Inferior parietal cortex (tissue), 1 donor: ENCODE results near the gene FCAR.
"Not testable (repeated sequence)": the region's sequence is repeated elsewhere in the genome, so short reads cannot be mapped to it uniquely, and the experiment has no call there.

Experiments
- DNase-seq: peaks from one replicate; pipeline ENCODE4 v3.0.0-alpha.2; 2016; ENCODE audit errors: extremely low spot score

The FCAR gene

DNA sequence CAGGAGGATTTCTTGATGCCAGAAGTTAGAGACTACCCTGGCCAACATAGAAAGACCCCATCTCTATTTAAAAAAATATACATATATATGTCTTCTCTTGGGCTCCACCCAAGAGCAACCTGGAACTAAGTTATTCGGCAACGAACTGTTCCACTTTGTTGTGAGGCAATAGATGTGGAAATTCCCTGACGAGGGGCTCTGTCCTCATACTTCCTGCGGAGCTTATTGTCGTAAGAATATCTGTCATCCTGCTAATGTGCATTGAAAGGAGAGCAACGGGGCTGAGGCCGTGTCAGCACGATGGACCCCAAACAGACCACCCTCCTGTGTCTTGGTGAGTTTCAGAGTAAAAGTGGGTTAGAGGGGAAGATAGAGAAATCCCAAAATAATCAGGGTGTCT, at the start of gene FCAR:
TSS of gene FCAR (plus strand) at position 246 of the 400 bp plus-strand sequence. CDS start at position 301, 55 bp downstream.
- no peak for DNase-seq

DNA sequence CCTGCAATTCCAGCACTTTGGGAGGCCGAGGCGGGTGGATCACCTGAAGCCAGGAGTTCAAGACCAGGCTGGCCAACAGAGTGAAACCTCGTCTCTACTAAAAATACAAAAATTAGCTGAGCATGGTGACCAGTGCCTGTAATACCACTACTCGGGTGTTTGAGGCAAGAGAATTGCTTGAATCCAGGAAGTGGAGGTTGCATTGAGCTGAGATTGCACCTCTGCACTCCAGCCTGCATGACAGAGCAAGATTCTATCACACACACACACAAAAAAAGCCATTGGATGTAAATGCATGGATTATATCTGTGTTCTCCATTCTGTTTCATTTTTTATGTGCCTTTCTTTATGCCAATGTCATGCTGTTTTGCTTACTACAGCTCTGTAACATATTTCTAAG, 49.6 kb upstream of the FCAR start:
- not testable (repeated sequence) for DNase-seq

DNA sequence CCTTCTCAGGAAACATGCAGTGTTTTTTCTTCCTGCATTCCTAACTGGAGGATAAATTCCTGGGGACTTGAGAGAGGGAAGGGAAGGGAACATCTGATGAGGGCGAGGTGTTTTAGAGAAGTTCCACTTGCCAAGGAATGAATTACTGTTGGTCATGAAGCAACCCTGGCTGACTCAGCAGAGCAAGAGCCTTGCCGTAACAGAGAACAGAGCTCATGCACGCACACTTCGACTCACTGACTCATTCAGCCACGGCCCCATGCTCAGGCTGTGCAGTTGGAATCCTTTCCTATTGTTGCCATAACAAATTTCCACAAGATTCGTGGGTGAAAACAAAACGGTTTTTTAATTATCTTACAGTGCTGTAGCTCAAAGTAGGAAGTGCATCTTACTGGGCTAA, 48.7 kb upstream of the FCAR start:
- not testable (repeated sequence) for DNase-seq

DNA sequence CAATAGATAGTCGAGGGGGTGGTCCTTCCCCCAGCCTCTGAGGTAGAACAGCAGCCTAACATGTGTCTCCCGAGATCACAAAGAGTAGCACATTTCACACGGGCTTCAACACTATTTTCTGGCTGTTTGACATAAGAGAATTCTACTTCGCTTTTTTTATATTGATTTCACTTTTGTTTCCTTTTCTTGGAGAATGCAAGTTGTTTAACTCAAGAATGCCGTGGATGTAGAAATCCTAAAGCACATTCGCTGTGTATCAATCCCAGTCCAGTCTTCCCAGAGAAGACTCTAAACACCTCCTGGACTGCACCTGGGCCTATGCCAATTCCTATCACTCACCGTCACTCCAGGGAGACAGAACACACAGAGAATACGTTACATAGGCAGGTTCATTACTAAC, 46.0 kb upstream of the FCAR start:
- DNase-seq, result not testable (repeated sequence)

DNA sequence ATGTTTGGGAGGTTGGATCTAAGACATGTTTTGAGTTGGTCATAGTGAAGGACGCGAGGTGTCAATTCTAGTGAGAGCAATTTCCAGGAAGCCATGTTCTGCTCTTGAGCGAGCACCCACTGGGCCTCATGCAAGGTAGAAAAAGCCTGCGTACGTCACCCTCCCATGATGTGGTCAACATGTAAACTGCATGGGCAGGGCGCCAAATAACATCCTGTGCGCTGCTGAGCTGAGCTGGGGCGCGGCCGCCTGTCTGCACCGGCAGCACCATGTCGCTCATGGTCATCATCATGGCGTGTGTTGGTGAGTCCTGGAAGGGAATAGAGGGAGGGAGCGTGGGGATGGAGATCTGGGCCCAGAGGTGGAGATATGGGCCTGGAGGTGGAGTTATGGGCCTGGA, 41.5 kb upstream of the FCAR start, which contains the start of gene KIR2DS4:
TSS of gene KIR2DS4 (plus strand) at position 181 of the 400 bp plus-strand sequence.
- DNase-seq, result not testable (repeated sequence)

DNA sequence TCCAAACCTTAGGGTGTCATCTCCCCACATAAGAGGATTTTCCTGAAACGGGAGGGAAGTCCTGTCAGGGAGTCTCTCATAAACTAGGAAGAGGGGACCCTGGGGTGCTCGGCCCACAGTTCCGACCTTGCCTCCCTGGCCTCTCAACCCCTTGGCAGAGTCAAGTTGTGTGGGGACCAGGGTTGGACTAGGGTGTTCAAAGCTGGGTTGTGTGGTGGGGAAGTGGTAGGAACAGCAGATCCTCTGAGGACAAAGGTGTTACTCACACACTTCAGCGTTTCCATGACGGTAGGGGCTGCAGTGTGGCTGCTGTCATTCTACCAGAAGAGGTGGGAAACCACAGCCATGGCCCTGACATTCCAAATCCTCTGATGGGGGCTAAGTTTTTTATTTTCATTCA, 38.9 kb upstream of the FCAR start:
- DNase-seq, result not testable (repeated sequence)

DNA sequence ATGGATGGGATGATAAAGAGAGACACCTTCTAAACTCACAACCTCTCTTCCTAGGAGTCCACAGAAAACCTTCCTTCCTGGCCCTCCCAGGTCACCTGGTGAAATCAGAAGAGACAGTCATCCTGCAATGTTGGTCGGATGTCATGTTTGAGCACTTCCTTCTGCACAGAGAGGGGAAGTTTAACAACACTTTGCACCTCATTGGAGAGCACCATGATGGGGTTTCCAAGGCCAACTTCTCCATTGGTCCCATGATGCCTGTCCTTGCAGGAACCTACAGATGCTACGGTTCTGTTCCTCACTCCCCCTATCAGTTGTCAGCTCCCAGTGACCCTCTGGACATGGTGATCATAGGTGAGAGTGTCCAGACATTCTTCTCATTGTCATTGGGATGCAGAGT, 36.5 kb upstream of the FCAR start:
- DNase-seq, result not testable (repeated sequence)

DNA sequence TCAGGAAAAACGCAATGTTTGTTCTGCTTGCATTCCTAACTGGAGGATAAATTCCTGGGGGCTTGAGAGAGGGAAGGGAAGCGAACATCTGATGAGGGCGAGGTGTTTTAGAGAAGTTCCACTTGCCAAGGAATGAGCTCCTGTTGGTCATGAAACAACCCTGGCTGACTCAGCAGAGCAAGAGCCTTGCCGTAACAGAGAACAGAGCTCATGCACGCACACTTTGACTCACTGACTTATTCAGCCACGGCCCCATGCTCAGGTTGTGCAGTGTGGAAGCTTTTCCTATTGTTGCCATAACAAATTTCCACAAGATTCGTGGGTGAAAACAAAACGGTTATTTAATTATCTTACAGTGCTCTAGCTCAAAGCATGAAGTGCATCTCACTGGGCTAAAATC, 30.9 kb upstream of the FCAR start:
- DNase-seq, result not testable (repeated sequence)

DNA sequence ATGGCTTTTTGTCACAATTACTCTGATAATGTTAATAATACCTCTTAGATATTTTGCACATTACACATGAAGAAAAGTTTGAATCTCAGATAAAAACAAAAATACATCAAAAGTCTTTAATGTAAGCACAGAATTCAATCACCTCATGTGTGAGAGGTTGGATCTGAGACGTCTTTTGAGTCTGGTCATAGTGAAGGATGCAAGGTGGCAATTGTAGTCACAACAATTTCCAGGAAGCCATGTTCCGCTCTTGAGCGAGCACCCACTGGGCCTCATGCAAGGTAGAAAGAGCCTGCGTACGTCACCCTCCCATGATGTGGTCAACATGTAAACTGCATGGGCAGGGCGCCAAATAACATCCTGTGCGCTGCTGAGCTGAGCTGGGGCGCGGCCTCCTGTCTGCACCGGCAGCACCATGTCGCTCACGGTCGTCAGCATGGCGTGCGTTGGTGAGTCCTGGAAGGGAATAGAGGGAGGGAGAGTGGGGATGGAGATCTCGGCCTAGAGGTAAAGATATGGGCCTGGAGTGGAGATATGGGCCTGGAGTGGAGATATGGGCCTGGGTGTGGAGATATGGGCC, 23.9 kb upstream of the FCAR start, which contains the start of gene KIR3DL2:
TSS of gene KIR3DL2 (plus strand) at position 383 of the 580 bp plus-strand sequence. CDS start at position 416, 33 bp downstream.
- not testable (repeated sequence) for DNase-seq

DNA sequence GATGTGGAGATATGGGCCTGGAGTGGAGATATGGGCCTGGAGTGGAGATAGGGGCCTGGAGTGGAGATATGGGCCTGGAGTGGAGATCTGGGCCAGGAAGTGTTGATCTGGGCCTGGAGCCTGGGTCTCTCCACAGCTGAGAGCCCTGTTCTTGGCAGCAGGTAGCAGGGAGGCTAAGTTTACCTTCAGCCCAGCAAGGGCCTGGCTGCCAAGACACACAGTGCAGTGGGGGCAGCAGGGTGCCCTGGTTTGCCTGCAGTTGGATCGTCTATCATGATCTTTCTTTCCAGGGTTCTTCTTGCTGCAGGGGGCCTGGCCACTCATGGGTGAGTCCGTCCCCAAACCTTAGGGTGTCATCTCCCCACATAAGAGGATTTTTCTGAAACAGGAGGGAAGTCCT, 23.1 kb upstream of the FCAR start:
- DNase-seq, result no peak

DNA sequence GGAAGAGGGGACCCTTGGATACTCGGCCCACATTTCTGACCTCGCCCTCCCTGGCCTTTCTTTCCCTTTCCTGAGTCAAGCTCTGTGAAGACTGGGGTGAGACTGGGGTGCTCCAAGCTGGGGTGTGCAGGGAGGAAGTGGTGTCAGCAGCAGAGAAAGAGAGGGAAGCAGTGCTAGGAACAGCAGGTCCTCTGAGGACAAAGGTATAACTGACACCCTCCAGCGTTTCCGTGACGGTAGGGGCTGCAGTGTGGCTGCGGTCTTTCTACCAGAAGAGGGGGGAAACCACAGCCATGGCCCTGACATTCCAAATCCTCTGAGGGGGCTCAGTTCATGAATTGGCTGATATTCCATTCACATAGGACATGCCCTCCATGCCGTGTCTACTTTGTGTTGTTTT, 22.7 kb upstream of the FCAR start:
- no peak for DNase-seq

DNA sequence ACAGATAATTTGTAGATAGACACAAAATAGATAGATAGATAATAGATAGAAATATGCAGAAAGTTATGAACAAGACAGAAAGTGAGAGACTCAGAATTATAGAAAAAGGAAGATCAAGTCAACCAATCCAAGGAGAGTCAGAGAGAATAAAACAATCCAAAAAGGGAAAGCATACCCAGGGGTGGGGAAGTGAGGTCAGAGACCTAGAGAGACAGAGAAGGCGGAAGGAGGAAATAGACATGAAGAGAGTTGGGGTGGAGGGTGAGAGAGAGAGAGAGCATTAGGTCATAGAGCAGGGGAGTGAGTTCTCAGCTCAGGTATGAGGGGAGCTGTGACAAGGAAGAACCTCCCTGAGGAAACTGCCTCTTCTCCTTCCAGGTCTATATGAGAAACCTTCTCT, 18.8 kb upstream of the FCAR start:
- DNase-seq, result not testable (repeated sequence)

DNA sequence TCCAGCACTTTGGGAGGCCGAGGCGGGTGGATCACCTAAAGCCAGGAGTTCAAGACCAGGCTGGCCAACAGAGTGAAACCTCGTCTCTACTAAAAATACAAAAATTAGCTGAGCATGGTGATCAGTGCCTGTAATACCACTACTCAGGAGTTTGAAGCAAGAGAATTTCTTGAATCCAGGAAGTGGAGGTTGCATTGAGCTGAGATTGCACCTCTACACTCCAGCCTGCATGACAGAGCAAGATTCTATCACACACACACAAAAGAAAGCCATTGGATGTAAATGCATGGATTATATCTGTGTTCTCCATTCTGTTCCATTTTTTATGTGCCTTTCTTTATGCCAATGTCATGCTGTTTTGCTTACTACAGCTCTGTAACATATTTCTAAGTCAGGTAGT, 15.6 kb upstream of the FCAR start:
- not testable (repeated sequence) for DNase-seq

DNA sequence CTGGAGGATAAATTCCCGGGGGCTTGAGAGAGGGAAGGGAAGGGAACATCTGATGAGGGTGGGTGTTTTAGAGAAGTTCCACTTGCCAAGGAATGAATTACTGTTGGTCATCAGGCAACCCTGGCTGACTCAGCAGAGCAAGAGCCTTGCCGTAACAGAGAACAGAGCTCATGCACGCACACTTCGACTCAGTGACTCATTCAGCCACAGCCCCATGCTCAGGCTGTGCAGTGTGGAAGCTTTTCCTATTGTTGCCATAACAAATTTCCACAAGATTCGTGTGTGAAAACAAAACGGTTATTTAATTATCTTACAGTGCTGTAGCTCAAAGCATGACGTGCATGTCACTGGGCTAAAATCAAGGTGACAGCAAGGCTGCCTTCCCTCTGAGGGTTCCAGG, 14.6 kb upstream of the FCAR start:
- DNase-seq, result not testable (repeated sequence)

DNA sequence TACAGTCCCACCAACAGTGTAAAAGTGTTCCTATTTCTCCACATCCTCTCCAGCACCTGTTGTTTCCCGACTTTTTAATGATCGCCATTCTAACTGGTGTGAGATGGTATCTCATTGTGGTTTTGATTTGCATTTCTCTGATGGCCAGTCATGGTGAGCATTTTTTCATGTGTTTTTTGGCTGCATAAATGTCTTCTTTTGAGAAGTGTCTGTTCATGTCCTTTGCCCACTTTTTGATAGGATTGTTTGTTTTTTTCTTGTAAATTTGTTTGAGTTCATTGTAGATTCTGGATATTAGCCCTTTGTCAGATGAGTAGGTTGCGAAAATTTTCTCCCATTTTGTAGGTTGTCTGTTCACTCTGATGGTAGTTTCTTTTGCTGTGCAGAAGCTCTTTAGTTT, 10.6 kb upstream of the FCAR start:
- DNase-seq, result not testable (repeated sequence)

DNA sequence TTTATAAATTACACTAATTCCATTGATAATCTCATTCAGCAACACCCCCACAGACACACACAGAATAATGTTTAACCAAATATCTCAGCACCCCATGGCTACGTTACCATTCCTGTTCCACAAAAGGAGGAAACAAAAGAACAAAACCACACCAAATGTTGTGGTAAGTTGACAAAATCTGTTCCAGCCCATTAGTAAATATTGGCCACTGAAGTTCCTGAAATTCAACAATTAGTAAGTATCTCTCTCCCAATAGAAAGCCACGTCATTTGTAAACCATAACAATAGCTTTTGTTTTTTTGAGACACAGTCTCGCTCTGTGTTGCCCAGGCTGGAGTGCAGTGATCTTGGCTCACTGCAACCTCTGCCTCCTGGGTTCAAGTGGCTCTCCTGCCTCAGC, 2.3 kb upstream of the FCAR start:
- DNase-seq, result no peak

DNA sequence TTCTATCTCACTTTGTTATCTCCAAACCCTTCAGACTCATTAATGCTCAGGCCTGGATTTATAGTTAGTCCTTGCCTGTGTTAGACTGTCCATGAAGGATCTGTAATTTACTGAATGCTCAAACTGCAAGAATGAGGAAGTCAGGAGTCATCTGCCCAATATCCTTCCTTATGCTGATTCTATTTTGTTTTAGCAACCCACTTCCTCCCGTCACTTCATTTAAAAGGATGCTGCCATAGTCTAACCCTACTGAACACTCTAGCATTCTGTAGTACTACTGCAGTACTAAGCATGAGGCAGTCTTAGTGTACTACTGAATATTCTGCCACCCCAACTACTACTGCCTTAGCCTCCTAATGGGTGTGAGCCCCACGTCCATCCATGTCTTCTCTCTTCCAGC, 1.5 kb downstream of the FCAR start:
- DNase-seq, result no peak

DNA sequence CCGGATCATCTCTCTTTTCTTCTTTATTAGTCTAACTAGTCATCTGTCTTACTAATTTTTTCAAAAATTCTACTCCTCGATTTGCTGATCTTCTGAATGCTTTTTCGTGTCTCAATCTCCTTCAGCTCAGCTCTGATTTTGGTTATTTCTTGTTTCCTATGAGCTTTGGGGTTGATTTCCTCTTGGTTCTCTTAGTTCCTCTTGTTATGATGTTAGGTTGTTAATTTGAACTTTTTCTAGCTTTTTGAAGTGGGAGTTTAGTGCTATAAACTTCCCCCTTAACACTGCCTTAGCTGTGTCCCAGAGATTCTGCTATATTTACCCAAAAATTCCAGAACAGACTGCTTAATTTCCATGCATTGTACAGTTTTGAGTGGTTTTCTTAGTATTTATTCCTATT, 3.4 kb downstream of the FCAR start:
- DNase-seq, result no peak

DNA sequence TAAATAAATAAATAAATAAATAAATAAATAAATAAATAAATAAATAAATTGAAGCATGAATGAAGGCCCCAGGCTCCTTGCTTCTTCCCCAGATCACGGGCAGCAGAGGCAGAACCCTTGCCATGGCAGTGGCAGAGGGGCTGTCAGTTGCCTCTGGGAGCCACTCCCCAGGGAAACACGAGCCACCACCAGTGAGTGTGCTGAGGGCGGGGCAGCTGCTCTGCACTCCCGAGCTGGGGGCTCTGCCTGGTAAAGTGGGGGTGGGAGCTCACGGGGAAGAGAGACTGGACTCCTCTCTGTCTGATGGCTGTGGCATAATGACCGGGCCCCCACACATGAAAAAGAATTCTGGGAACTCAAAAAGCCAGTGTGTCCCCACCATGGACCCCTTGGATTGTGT, 7.8 kb downstream of the FCAR start:
- DNase-seq, result no peak

DNA sequence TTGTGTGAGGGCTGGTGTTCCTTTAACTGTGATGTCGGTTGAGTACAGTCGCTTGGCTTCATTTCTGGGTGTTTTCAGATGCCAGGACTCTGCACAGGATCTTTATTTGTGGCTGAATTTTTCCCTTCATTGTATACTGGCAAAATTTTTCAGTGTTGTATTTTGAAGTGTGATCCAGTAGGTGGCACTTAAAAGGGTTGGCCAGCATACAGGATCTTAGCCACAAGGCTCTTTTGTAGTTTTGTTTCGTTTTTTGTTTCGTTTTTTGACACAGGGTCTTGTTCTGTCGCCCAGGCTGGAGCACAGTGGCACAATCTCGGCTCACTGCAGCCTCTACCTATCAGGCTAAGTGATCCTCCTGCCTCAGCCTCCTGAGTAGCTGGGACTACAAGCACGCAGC, 8.7 kb downstream of the FCAR start:
- DNase-seq, result no peak

DNA sequence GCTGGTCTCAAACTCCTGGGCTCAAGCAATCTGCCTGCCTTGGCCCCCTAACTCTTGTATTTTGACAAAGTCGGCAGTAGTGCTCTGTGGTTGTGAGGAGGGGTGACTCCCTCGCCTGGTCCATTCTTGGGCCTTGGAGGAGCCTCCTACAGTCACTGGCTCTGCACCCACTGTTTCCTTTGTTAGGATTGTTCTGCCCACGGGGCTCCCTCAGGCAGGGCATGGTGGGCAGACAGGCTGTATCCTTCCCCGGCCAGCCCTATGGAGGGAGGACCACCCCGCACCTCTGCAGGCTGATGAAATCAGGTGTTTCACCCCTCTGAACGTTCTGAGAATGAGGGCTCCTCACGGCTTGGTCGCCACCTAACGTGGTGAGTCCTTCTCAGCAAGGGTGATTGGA, 9.2 kb downstream of the FCAR start:
- no peak for DNase-seq

DNA sequence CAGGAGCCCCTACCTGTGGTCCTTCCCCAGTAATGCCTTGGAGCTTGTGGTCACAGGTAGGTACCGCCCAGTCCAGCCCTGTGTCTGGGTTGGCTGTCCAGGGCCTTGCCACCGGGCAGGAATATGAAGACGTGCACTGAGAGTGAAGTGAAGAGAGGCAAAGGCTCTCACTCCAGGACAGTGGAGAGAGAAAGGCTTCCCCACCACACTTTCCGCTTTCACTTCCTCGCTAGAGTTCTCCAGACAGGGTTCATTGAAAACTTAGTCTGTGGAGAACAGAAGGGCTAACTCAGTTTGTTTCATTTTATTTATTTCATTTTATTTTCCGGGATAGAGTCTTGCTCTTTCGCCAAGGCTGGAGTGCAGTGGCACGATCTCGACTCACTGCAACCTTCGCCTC, 14.2 kb downstream of the FCAR start:
- DNase-seq, result no peak

DNA sequence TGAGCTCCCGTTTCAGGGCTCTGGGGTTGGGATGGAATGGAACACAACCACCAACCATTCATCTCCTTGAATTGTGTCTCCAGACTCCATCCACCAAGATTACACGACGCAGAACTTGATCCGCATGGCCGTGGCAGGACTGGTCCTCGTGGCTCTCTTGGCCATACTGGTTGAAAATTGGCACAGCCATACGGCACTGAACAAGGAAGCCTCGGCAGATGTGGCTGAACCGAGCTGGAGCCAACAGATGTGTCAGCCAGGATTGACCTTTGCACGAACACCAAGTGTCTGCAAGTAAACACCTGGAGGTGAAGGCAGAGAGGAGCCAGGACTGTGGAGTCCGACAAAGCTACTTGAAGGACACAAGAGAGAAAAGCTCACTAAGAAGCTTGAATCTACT, 15.5 kb downstream of the FCAR start:
- no peak for DNase-seq

DNA sequence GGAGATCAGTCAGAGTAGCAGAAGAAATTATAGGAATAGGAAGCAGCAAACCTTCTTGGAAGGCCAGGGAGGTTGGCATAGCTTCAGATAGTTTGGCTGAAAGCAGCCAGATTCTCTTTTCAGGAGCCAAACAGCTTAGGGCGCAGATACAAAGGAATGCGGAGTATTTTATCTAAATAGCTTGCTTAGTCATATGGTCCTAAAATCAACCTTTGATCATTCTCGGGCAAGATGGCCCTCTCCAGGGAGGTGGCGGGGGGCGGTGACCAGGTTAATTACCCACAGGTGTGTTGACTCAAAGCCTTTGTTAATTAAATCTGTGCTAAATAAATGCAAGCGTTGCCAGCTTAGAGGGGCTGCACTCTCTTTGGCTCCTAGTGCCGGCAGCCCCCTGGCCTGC, 19.4 kb downstream of the FCAR start:
- DNase-seq, result no peak
